Caki2 (cell line): ENCODE measurements around the gene C6orf62. TPM values are rescaled to one million over a fixed set of nuclear protein-coding genes. Genes with fewer than 3 reads are reported as not detected.
"Not testable (repeated sequence)": the region's sequence is repeated elsewhere in the genome, so short reads cannot be mapped to it uniquely, and the experiment has no call there.

Experiments
- DNase-seq: peaks from one replicate; pipeline ENCODE4 v3.0.0-alpha.2; 2015; ENCODE audit warnings: low read depth
- in situ Hi-C: cut with HindIII; loops from 2 replicates; pipeline ENCODE4 v1.10.0; 2016; ENCODE audit warnings: low sequenced_read_pairs, low pct_unique_long_range_greater_than_20kb, mixed read lengths
- total RNA-seq: library from RNA; depleted of rRNA; stranded (reverse); fragments of >200 nt; shearing (Covaris generic); gene quantifications from 2 replicates; pipeline ENCODE4 v1.2.3, GENCODE V29; 2014; ENCODE audit warnings: low replicate concordance

C6orf62 gene
- total RNA-seq, 1 experiment from 2014 or later, result 77.5 TPM

DNA sequence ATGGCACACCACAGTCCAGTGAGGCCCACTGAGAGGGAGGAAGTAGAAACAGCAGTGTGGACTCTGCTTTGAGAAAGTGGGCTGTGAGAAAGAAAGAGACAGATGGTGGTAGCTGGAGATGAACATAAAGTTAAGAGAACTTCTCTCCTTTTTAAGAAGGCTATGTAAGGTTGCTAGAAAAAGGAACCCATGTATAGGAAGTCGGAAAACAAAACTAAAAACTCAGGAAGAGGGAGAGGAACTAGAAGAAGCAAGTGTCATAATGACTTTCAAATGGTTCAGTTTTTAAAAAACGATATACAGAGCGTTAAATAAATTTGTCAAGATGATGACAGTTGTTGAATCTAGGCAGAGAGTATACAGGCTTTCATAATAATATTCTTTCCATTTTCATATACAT, 30.3 kb upstream of the C6orf62 start:
- in situ Hi-C loops, result no loop called here
- no peak for DNase-seq

GRCh38 chr6:24744911-24745310, 26.0 kb upstream of the C6orf62 start:
- no peak for DNase-seq
- in situ Hi-C loops, result no loop called here

- DNase-seq, result no peak
- in situ Hi-C loops, result no loop called here
Observed at GRCh38 chr6:24743944-24744335, 25.0 kb upstream of the C6orf62 start.

- in situ Hi-C loops, result no loop called here
- peak; percentile 83 for DNase-seq
Observed at GRCh38 chr6:24743265-24743943, 24.4 kb upstream of the C6orf62 start.

DNA sequence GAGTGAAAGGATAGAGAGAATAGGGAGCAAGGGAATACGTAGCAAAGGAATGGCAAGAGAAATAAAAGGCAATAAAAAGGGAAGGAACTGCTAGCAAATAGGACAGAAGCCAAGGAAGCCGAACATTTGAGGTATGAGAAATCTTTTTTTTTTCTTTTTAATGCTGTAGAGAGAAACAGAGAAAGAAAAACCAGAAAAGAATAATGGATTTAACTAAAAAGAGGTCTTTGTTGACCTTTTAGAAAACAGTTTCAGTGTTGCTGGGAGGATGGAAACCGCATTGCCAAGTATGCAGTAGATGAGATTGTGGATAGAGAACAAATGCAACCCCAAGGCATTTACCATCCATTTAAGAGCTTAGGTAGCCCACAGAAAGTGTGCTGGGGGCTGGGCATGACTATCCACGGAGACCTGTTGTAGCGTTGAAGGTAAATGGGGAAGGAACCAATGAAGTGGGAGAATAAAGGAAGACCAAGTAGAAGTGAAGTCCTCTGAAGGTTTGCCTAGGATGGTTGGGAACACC, 23.3 kb upstream of the C6orf62 start:
- DNase-seq, result no peak
- in situ Hi-C loops, result no loop called here

- no peak for DNase-seq
- in situ Hi-C loops, result no loop called here
Observed at GRCh38 chr6:24740861-24741260, 21.9 kb upstream of the C6orf62 start.

- in situ Hi-C loops, result no loop called here
Observed at GRCh38 chr6:24738741-24739140, 19.8 kb upstream of the C6orf62 start.

GRCh38 chr6:24734710-24735109, 15.8 kb upstream of the C6orf62 start:
- in situ Hi-C loops, DNase-seq: not testable (repeated sequence)

More at GRCh38 chr6:24738741-24739140, 19.8 kb upstream of the C6orf62 start:
- no peak for DNase-seq

DNA sequence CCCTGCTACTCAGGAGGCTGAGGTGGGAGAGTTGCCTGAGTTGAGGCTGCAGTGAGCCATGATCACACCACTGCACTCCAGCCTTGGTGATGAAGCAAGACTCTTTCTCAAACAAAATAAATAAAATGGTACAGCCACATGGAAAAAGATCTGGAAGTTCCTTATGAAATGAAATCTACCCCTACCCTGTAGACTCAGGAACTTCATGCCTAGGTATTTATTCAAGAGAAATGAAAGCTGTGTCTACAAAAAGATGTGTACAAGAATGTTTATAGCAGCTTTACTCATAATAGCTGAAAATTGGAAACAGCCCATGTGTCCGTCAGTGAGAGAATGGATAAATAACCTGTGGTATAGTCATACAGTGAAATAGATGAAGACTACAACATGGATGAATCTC, 15.2 kb upstream of the C6orf62 start:
- in situ Hi-C loops, result no loop called here
- no peak for DNase-seq

GRCh38 chr6:24731456-24732134, 12.6 kb upstream of the C6orf62 start:
- DNase-seq, in situ Hi-C loops: not testable (repeated sequence)

GRCh38 chr6:24730653-24731052, 11.7 kb upstream of the C6orf62 start:
- DNase-seq, in situ Hi-C loops: not testable (repeated sequence)

- no peak for DNase-seq
- in situ Hi-C loops, result no loop called here
Observed at GRCh38 chr6:24723270-24723669, 4.3 kb upstream of the C6orf62 start.

DNA sequence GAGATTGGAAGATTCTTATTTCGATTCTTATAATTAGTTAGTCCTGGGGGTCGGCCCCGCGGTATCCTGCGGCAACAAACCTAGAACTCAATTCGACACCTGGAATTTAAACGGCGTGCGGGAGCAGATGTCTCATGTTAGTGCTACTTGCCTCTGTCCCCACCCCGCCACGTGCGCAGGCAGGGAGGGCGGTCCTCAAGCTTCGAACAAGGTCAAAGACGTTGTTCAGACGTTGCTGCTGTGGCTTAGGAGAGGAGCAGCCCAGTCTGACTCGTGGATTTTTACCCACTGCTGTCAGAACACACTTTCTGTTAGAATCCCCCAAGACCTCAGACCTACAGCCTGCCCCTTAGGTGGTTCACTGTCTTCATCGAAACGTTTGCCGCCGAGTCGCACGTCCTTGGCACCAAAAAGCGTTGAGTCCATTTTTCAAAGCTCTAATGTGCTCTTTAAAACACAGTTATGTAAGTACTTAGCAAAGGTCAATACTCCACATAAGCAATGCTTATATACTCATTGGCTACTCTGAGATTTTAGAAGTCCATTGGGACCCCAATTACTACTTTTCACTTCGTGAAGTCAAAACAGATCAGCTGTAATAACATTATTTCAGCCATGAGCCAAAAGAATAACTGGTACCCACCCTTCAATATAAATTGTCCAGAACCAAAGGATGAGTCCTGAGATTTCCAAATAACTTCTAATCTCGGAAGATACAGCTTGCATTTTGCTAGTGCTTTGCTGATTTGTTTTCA, 2.7 kb upstream of the C6orf62 start:
- in situ Hi-C loops, result no loop called here

DNA sequence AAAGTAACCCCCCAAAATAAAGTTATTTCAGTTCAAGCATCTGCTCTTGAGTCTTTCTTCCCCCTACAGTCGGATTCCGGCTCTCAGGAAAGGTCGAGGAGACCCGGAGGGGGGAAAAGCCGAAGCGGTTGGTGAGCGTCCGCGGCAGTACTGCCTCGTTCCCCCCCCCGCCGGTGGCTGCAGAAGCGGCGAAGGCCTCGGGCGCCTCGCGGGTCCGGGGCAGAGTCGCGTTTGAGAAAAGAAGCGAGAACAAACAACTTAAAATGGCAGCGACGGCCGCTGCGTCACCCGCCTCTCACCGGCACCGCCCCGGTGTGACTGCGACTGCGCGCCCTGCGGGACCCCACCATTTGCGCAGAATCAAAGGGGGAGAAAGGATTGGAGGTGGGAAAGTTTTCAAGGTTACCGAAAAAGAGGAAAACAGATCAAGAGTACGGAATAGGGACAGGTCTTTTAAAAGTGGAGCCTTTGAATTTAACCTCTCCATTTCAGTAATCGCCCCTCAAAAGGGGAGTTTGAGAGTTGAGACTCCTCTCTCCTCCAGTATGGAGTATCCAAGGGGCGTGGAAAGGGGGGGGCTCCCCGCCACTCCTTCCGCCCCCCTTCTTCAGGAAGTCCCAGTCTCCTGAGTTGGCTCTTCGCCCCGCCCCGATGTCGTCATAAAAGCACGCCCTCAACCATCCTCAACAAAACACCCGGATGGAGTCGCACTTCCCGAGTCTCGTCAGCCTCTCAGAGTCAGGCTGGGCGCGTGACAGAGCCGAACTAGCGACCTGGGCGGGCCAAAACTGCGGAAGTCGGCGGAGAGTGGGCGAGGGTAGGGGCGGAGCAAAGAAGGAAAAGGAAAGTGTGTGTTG, 1.9 kb upstream of the C6orf62 start:
- in situ Hi-C loops, result no loop called here
- DNase-seq, result peak; percentile 100

More for the DNA sequence above, 2.7 kb upstream of the C6orf62 start:
- peak; percentile 18 for DNase-seq

DNA sequence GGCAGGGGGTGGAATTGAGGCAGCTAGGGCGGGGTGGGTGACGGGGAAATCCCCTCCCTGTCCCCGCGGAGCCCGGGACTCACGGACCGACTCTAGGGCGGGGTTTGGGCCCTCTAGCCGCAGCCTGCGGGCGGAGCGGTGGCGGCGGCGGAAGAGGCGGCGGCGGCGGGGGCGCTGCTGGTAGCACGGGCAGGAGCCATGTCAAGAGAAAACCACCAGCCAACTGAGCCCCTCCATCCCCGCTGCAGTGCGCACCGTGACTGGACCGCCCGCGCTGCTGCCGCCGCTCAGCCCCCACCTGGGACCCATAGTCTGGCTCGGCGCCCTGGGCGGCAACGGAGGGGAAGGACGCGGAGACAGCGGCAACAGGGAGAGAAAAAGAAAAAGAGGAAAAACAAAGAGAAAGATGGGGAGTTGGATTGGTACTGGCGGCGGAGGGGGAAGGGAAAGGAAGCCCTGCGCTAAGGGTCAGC, 1.2 kb upstream of the C6orf62 start:
- no peak for DNase-seq
- in situ Hi-C loops, result no loop called here

DNA sequence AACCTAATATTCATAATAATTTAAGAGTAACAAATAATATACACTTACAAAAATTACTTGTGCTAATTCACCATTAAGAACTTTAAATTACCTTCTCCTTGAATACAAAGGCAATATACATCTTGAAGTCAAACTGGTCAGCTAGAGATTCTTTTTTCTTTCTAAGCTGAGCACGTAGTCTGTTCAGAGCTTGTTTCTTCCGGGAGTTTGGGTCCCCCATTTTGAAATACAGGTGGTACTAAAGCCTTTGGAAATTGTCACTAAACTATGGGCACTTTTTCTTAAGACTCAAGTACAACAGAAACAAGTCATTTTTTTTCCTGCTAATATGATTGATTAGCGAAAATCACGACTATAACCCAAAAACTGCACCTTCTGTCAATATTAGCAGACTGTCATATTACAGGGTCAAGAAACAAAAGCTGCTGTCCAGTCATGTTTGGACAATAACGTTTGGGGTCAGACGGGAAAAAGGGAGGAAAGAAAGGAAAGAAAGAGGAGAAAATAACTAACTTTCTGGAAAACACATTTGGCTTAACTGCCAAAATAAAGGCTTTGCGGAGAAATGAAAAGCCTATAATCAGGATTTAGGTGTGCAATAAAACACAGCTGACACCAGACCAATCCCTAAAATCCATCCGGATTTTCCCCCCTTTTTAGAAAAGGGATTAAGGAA, 367 bp downstream of the C6orf62 start:
- no peak for DNase-seq
- in situ Hi-C loops, result no loop called here

GRCh38 chr6:24716602-24717148, 2.3 kb downstream of the C6orf62 start:
- DNase-seq, in situ Hi-C loops: not testable (repeated sequence)
